22Rv1 (cell line): ENCODE measurements around the gene CCR6.

ENCODE experiments used
- H3K27ac ChIP-seq: fragments of 450-650 bp; 2 replicates; pipeline ENCODE4 v1.5.1; 2017
- CTCF ChIP-seq: fragments of 450-650 bp; IDR thresholded peaks from 2 replicates; pipeline ENCODE4 v1.5.1; 2017; ENCODE audit warnings: mild to moderate bottlenecking
- ZFX ChIP-seq: fragments of 450-650 bp; IDR thresholded peaks from 2 replicates; pipeline ENCODE4 v1.6.1; 2017; ENCODE audit warnings: antibody characterized with exemption, borderline replicate concordance

Gene CCR6

GRCh38 chr6:167107787-167108186, 15.1 kb upstream of the CCR6 start:
- no peak overlapping the region for H3K27ac ChIP-seq
- TF ChIP-seq CTCF (no peak), ZFX (no peak)

GRCh38 chr6:167108278-167108677, 14.6 kb upstream of the CCR6 start:
- TF ChIP-seq ZFX (no peak), CTCF (no peak)
- no peak overlapping the region for H3K27ac ChIP-seq

GRCh38 chr6:167109651-167110050, 13.2 kb upstream of the CCR6 start:
- H3K27ac ChIP-seq: no peak overlapping the region

GRCh38 chr6:167111597-167111996, 11.3 kb upstream of the CCR6 start:
- TF ChIP-seq CTCF (no peak), ZFX (no peak)

More at GRCh38 chr6:167109651-167110050, 13.2 kb upstream of the CCR6 start:
- TF ChIP-seq ZFX (no peak), CTCF (no peak)

GRCh38 chr6:167112421-167112820, 10.5 kb upstream of the CCR6 start:
- TF ChIP-seq CTCF (no peak), ZFX (no peak)
- no peak overlapping the region for H3K27ac ChIP-seq

More at GRCh38 chr6:167111597-167111996, 11.3 kb upstream of the CCR6 start:
- H3K27ac ChIP-seq: no peak overlapping the region

- H3K27ac ChIP-seq: no peak overlapping the region
- no peak for TF ChIP-seq CTCF
- TF ChIP-seq ZFX: no peak
Observed at GRCh38 chr6:167113047-167113754, 9.7 kb upstream of the CCR6 start.

GRCh38 chr6:167113935-167114910, 8.7 kb upstream of the CCR6 start:
- TF ChIP-seq CTCF (no peak), ZFX (no peak)
- H3K27ac ChIP-seq: no peak overlapping the region
